Measurements from ENCODE around the gene ACP6. TPM values are rescaled to one million over a fixed set of nuclear protein-coding genes. Genes with fewer than 3 reads are reported as not detected.

ACP6 gene
- total and polyA plus RNA-seq, 2 donors (not counting 3 experiments of a cell fraction or from before 2014, with no cell fraction given) = 7.1 to 9.4 TPM

GRCh38 chr1:147669469-147670318 is 630 bp downstream of the ACP6 start:
- no peaks in the 10 kb centered on the region for H3K79me2 ChIP-seq (ENCODE audit: control insufficient read depth, insufficient read depth, low read length)
- no peaks in the 10 kb centered on the region for H3K27me3 ChIP-seq (ENCODE audit: control insufficient read depth in 2 of 2, insufficient read depth in 2 of 2, low read length in 2 of 2)
- TF ChIP-seq MYC (IDR thresholded peaks at IDR 0.05; ENCODE audit: low read depth, low read length) = no peak
- no peak for TF ChIP-seq EZH2 (IDR thresholded peaks at IDR 0.05; ENCODE audit: borderline replicate concordance, low read depth, low read length, severe bottlenecking)
- FAIRE-seq (peak; percentile 70), DNase-seq (ENCODE audit: low read depth, low spot score) (peak; percentile 60)
- H3K27ac ChIP-seq (ENCODE audit: insufficient read depth, low read depth, low read length) = no peak overlapping the region
- intact Hi-C loops (cut with micrococcal nuclease) (loop anchor here (1.0 to 2.0 kb wide), 3 partner anchors 29 to 112 kb away; no protein-coding TSS in a partner anchor), dilution Hi-C loops (cut with MboI; ENCODE audit: extremely low pct_ligation_motif_present, low sequenced_read_pairs) (no loop called here)
- BruUV-seq (replicated peaks) = no TSS peak
- H3K36me3 ChIP-seq (ENCODE audit: control insufficient read depth in 2 of 2, extremely low read depth in 1 of 2, insufficient read depth in 2 of 2, low read length in 2 of 2) = no peaks in the 10 kb centered on the region
- no peaks in the 10 kb centered on the region for H3K9me3 ChIP-seq (replicated peaks; ENCODE audit: control insufficient read depth, insufficient read depth, low read length)
- POLR2A ChIA-PET = interaction anchor here (0.6 to 1.5 kb wide), 4 partner anchors 9 to 128 kb away, joined by 3 to 4 read pairs (median 3); partner anchors contain the start of gene BCL9
- peak overlapping the region; percentile 4 for H3K9ac ChIP-seq (replicated peaks; ENCODE audit: extremely low read depth, insufficient read depth, low read length)
- H2AFZ ChIP-seq (ENCODE audit: low read depth, low read length) = peak overlapping the region; percentile 92
- peak overlapping the region; percentile 57 to 79 (median 76) for H3K4me3 ChIP-seq (replicated peaks in 1 of 3; ENCODE audit: insufficient read depth in 1 of 3, low read depth in 1 of 3, low read length in 3 of 3)
- H3K9me1 ChIP-seq (replicated peaks; ENCODE audit: control insufficient read depth, extremely low read depth, insufficient read depth, low read length) = no peaks in the 10 kb centered on the region
- H4K20me1 ChIP-seq (replicated peaks; ENCODE audit: control insufficient read depth, extremely low read depth, insufficient read depth, low read length) = no peaks in the 10 kb centered on the region
- H3K4me1 ChIP-seq (ENCODE audit: control insufficient read depth, extremely low read depth, insufficient read depth, low read length) = peaks cover 10% of the 10 kb centered on the region
- H3K4me2 ChIP-seq (ENCODE audit: insufficient read depth, low read length) = peak overlapping the region; percentile 72
- CTCF ChIA-PET = interaction anchor here (0.7 to 1.6 kb wide), 9 partner anchors 9 to 223 kb away, joined by 3 to 12 read pairs (median 5); no protein-coding TSS in a partner anchor

GRCh38 chr1:147665521-147665920 is 4.8 kb downstream of the ACP6 start:
- BruUV-seq (replicated peaks) = no TSS peak
- no peaks in the 10 kb centered on the region for H3K9me1 ChIP-seq (replicated peaks; ENCODE audit: control insufficient read depth, extremely low read depth, insufficient read depth, low read length)
- dilution Hi-C loops (cut with MboI; ENCODE audit: extremely low pct_ligation_motif_present, low sequenced_read_pairs) = no loop called here
- H3K4me2 ChIP-seq (ENCODE audit: insufficient read depth, low read length) = no peak overlapping the region
- H3K36me3 ChIP-seq (ENCODE audit: control insufficient read depth in 2 of 2, extremely low read depth in 1 of 2, insufficient read depth in 2 of 2, low read length in 2 of 2) = no peaks in the 10 kb centered on the region
- H3K27ac ChIP-seq (ENCODE audit: insufficient read depth, low read depth, low read length) = no peak overlapping the region
- intact Hi-C loops (cut with micrococcal nuclease) = no loop called here
- H3K27me3 ChIP-seq (ENCODE audit: control insufficient read depth in 2 of 2, insufficient read depth in 2 of 2, low read length in 2 of 2) = no peaks in the 10 kb centered on the region
- DNase-seq (ENCODE audit: low read depth, low spot score) (no peak), FAIRE-seq (no peak)
- peaks cover 7% of the 10 kb centered on the region for H3K4me1 ChIP-seq (ENCODE audit: control insufficient read depth, extremely low read depth, insufficient read depth, low read length)
- no peaks in the 10 kb centered on the region for H3K9me3 ChIP-seq (replicated peaks; ENCODE audit: control insufficient read depth, insufficient read depth, low read length)
- ChIA-PET CTCF (interaction anchor here (0.8 to 1.6 kb wide), 7 partner anchors 8 to 184 kb away, joined by 3 to 8 read pairs (median 3); no protein-coding TSS in a partner anchor), POLR2A (no interaction called here)
- no peak overlapping the region for H3K9ac ChIP-seq (replicated peaks; ENCODE audit: extremely low read depth, insufficient read depth, low read length)
- H3K4me3 ChIP-seq (replicated peaks in 1 of 3; ENCODE audit: insufficient read depth in 1 of 3, low read depth in 1 of 3, low read length in 3 of 3) = no peak overlapping the region
- TF ChIP-seq POLR2AphosphoS5 (IDR thresholded peaks at IDR 0.05; ENCODE audit: insufficient read depth, low read depth, low read length) = no peak
- peak in 1 of 2 donors; percentile 14 for TF ChIP-seq CTCF (IDR thresholded peaks at IDR 0.05; ENCODE audit: extremely low read depth in 1 of 2, insufficient read depth in 1 of 2, low read depth in 1 of 2, low read length in 2 of 2)
- no peaks in the 10 kb centered on the region for H3K79me2 ChIP-seq (ENCODE audit: control insufficient read depth, insufficient read depth, low read length)
- H4K20me1 ChIP-seq (replicated peaks; ENCODE audit: control insufficient read depth, extremely low read depth, insufficient read depth, low read length) = no peaks in the 10 kb centered on the region
- no peak overlapping the region for H2AFZ ChIP-seq (ENCODE audit: low read depth, low read length)
